HT1080 (cell line): ENCODE data around the gene PAOX. TPM values are rescaled to one million over a fixed set of nuclear protein-coding genes. Genes with fewer than 3 reads are reported as not detected.
"Not testable (repeated sequence)": the region's sequence is repeated elsewhere in the genome, so short reads cannot be mapped to it uniquely, and the experiment has no call there.

ENCODE experiments used
- DNase-seq: peaks from one replicate; pipeline ENCODE4 v3.0.0-alpha.2; 2015; ENCODE audit warnings: low read depth
- total RNA-seq: library from RNA; depleted of rRNA; stranded (reverse); fragments of >200 nt; shearing (Covaris generic); gene quantifications from 2 replicates; pipeline ENCODE4 v1.2.3, GENCODE V29; 2014

PAOX gene
- total RNA-seq, 1 experiment from 2014 or later: 0.43 TPM

DNA sequence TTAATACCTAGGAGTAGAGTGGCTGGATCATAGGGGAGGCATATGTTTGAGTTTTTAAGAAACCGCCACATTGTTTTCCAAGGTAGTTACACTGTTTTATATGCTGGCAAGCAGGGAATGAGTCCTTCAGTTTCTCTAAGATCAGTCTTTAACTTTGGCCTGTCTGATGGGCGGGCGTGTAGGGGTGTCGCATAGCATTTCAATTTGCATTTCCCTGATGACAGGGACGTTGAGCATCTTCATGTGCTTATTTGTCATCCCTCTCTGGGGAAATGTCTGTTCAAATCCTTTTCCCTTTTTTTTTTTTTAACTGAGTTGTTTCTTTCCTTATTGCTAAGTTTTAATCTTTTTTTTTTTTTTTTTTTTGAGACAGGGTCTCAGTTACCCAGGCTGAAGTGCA is 24.7 kb downstream of the PAOX start:
- no peak for DNase-seq

DNA sequence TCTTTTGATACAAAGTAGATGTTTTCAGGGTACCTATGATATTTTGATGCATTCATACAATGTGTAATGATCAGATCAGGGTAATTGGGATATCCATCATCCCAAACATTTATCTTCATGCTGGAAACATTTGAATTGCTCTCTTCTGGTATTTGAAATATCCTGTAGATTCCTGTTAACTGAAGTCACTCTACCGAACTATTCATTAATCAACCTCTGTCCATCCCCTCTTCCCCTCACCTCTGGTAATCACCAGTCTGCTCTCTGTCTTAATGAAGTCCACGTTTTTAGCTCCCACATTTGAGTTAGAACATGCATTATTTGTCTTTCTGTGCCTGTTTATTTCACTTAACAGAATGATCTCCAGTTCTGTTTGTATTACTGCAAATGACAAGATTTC is 26.2 kb downstream of the PAOX start:
- no peak for DNase-seq

DNA sequence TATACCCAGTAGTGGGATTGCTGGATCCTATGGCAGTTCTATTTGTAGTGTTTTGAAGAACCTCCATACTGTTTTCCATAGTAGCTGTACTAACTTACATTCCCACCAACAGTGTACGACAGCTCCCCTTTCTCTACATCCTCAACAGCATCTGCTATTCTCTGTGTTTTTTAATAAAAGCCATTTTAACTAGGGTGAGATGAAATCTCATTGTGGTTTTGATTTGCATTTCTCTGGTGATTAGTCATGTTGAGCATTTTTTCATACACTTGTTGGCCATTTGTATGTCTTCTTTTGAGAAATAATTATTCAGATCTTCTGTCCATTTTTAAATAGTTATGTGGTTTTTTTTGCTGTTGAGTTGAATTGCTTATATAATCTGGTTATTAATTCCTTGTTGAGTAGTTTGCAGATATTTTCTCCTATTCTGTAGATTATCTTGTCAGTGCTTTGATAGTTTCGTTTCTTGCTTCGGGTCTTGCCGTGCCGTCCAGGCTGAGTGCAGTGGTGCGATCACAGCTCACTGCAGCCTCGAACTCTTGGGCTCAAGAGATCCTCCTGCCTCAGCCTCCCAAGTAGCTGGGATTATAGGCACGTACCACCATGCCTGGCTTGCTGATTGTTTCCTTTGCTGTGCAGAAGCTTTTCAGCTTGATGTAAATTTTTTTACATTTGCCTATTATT is 26.9 kb downstream of the PAOX start:
- DNase-seq: no peak

DNA sequence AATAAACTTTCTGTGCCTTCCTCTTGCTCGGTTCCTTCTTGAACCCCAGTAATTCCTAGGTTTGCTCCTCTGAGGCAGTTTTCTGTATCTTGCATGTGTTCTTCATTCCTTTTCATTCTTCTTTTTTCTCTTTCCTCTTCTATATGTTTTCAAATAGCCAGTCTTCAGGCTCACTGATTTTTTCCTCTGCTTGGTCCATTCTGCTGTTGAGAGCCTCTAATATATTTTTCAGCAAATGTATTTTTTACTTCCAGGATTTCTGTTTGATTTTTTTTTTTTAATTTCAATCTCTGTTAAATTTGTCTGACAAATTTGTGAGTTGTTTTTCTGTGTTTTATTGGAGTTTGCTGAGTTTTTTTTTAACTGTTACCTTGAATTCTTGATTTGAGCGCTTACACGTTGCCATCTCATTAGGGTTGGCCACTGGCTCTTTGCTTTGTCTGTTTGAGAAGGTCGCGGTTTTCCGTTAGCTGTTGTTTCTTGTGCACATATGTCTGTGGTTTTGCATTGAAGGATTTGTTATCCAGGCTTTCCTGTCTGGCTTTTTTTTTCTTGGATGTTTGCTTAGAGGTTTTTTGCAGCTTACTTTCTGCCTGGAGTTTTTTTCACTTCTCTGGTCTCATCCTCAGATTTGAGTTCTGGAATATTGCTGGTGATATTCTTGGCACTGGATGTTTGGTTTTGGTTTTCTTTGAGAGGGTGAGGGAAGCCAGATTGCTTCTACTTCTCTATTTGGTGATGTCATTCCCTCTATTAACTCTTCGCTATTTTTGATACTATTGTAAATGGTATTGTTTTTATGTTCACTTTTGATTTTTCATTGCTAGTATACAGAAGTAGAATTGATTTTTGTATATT is 32.7 kb downstream of the PAOX start:
- peak; percentile 20 for DNase-seq

DNA sequence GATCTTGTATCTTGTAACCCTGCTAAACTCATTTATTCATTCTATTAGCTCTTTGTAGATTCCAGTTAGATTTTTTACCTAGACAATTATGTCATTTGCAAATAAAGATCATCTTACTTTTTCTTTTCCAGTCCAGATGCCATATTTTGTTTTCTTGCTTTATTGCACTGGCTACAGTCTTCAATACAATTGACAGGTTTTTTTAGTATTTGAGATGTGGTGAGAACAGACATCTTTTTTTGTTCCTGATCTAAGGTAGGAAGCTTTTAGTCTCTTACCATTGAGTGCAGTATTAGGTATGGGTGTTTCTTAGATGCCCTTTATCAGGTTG is 33.3 kb downstream of the PAOX start:
- DNase-seq: no peak

DNA sequence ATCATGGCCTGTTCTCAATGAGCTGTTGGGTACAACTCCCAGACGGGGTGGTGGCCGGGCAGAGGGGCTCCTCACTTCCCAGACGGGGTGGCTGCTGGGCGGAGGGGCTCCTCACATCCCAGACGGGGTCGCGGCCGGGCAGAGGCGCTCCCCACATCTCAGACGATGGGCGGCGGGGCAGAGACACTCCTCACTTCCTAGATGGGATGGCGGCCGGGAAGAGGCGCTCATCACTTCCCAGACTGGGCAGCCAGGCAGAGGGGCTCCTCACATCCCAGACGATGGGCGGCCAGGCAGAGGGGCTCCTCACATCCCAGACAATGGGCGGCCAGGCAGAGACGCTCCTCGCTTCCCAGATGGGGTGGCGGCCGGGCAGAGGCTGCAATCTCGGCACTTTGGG is 35.3 kb downstream of the PAOX start:
- not testable (repeated sequence) for DNase-seq

DNA sequence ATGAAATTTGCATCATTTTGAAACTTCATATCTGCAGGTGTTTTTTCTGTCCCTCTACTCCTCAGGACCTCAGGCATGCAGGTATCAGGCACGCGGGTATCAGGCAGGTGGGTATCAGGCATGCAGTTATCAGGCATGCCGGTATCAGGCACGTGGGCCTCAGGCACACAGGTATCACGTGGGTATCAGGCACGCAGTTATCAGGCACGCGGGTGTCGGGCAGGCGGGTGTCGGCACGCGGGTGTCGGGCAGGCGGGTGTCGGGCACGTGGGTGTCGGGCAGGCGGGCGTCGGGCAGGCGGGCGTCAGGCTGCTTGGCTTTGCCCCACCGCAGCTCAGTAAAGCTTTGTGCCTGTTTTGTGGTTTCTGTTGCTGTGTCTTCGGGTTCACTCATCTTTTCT is 36.7 kb downstream of the PAOX start:
- no peak for DNase-seq

DNA sequence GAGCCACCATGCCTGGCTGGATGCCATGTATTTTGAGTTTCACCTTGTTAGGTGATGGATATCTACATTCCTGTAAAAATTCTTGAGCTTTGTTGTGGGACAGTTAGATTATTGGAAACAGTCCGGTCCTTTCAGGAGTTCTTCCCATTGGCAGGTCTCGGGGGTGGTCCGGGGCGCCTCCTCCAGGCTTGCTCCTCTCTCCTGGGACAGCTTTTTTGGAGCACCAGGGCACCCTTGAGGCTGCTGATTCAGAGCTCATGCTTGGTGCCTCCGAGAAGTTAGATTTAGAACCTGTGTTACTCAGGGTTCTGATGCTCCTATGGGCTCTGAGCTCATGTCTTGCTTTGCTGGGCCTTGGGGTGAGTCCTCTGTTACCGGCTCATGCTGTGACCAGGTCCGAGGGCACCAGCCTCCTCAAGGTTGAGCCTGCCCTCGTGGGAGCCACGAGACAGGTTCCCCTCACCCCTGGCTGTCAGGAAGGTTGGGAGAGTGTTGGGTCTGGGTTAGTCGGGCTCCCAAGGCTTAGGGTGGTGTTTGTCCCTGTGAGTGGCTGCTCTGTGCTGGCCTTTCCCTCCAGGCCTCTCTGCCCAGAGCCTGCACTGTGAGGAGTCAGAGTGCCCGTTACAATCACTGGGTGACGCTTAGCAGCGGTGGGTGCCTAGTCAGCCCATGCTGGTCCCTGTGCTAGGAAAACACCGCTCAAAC is 39.4 kb downstream of the PAOX start:
- no peak for DNase-seq

DNA sequence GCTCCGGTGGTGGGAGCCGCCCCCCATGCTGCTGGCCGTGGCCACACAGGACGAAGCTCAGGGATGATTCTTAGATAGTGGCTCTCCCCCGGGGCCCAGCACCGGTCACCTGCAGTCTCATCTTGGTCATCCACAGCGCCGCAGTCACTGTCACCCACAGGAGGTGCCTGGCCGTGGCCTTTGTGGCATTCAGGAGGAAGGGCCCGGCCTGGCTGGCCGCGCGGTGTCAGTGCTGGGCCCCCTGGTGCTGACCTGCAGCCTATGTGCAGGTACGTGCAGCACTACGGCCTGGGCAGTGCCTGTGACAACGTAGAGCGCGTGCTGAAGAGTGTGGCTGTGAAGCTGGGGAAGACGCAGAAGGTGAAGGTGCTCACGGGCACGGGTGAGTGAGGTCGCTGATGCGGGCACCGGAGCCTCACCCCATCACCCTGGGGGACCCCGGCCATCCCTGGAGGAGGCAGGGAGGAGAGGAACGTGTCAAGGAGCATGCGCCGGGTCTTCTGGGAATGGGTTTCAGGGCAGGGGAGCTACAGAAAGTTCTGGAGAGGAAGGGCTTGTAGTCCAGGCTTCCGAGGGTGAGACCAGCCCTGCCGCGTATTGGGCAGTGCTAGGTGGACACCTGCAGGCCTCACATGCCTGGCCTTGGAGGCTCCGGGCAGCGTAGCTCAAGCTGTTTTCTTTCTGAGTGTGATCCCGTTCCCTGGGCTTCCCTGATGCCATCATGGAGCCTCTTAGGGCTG is 40.3 kb downstream of the PAOX start:
- no peak for DNase-seq

DNA sequence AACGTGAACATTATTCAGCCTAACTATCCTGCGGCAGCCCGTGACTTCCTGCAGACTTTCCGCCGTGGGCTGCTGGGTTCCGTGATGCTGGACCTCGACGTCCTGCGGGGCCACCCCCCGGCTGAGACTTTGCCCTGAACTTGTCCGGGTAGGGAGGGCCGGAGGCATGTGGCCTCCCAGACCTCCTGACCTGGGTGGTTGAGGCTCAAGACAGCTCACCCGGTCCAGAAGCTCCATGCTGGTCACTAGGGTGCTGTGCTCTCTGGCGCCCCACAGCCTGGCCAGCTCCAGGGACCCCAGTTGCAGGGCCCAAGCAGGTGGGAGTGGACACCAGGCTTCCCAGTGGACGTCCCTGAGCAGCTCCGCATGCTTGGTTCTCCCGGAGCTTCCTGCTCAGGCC is 41.0 kb downstream of the PAOX start:
- DNase-seq: no peak

DNA sequence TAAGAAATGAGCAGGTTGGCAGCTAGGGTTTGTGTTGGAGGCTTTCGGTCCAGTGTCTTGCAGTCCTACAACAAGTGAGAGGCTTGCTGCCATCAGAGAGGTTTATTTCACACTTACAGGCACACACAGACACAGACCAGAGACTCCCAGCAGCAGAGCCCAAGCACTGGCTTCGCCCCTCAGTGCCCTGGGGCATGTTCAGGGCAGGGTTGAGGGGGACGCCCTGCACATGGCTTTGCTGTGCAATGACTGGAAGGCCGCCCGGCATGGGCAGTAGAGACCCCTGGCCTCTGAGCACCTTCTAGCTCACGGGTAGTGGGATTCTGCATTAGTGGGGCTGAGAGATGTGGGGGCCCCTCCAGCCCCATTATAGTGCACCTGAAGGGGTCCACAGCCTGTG is 41.5 kb downstream of the PAOX start:
- DNase-seq: no peak

DNA sequence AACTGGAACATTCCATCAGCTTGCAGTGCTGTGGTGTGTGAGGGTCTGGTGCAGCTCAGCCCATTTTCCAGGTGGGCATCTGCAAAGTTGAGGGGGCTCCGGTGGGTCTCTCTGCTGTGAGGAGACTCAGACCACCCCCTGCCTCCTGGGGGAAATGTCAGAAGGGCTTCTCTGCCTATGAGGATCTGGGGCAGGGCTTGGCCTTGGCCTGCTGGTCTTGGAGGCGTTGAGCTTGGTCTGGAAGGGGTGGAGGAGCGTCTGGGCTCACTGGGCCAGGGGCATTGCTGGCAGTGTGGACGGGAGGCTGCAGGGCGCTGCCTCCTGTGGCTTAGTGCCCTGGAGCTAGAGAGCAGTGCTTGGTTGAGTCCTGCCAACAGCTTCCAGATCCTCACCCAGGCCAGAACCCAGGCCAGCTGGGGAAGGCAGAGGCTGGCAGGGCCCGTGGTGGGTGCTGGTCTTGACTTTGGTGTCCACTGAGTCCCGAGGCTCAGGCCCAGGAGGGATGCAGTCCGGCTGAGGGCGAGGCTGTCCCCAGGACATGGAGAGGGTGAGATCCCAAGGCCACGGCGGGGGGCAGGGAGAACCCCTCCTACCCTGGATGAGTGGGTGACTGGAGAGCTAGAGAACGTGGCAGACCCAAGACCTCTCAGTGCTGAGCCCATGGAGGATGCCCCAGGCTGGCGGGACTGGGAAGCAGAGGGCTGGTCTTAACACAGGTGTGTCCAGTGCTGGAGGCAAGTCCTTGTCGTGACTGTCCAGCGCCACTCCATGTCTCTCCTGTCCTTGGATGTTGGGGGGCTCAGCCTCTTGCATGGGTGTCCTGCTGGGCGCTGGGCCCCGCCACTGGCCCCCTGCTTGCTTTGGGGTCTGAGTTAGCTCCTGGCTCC is 42.5 kb downstream of the PAOX start:
- no peak for DNase-seq

DNA sequence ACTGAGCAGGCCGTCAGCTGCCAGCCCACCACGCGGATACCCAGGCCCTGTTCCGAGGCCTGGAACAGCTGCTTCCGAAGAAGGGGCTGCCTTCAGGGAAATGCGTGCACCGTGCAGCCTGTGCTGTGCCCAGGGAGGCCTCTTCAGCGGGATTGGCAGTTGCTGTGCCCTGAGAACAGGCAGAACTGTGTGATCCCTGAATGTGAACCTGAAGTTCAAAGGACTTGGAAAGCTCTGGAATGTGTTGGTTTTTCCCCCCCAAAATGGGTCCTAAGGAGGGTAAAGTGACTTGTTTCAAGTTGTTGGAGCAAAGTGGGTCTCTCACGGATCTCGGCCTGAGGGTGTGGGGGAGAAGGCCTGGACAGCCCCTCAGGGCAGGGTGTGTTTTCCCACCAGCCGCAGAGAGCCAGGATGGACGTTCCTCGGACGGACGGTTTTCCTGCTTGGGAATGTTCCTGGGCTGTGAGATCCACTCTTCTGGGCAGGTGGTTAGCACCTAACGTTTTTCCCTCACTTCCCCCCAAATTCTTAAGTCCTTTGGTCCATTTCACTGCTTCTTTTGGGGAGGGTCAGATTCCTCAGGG is 43.3 kb downstream of the PAOX start:
- no peak for DNase-seq

DNA sequence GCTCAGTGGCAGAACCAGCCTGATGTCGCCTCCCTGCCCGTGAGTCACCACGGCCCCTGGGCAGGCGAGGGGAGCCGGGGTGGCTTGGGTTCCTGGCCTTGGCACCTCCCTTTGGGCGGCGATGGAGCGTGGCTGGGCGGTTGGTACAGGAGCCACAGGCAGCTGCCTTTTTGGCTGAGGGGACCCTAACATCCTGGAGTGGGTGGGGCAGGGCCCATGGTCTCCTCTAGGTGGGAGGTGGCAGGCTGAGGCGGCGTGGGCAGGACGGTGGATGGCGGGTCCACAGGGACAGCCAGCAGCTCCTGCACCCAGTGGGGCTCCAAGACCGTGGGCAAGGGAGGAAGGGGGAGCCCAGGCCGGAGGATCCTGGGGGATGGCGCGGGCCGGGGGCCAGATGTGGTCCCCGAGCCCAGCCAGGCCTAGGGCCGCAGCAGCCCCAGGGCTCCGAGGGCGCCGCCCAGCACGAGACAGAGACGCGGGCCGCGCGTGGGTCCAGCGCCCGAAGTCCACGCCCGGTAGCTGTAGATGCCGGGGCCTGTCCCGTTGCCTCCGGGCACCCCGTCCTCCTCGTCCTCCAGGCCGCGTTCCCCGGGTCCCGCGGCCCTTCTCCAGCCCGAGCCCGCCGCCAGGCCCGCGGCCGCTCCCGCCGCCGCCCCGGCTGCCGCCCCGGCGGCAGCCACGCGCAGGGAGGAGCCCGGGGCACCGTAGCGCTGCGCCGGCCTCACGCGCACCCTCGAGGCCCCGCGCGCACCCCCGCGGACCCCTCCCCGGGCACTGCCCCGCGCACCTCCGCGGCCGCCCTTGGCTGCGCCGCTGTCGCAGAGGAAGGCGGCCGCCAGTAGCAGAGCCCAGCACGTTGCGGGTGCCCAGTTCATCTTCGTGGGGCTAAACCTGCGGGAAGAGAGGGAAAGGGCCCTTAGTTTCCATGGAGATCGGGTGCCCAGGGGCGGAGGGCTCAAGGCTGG is 44.0 kb downstream of the PAOX start:
- no peak for DNase-seq

DNA sequence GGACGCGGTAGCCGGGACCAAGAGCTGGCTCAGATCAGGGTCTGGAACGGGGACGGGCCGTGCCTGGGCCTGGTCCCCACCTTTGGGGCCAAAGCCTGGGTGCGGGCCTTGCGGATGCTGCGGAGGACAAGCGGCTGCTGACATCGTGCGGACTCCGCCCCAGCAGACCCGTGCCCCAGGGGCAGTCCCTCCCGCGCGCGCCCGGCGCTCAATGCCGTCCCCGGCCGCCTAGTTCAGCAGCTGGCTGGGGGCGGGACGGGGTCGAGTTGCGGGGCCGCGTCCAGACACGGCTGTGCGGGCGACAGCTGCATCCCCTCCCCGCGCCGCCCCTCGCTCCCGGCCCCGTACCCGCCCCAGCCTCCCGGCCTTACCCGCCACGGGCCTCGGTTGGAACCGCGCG is 45.0 kb downstream of the PAOX start:
- DNase-seq: not testable (repeated sequence)

DNA sequence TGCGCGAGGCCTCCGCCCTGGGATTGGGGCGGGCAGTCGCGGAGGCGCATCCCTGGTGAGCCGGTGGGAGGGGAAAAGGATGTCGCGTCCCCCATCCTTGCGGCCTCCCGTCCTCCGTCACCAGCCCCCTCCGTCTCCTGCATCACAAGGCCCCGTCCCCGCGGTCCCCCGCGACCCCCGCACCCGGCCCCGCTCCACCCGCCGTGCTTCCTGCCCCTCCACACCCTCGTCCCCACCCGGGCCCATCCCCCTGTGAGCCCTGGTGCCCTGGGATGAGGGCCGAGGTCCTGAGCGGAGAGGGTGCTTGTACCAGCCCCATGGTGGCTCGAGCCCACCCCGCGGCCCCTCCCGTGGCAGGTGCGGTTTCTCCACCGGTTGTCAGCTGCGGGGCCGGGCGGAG is 45.5 kb downstream of the PAOX start, which contains the start of gene SPRN:
TSS of gene SPRN (minus strand) at position 25 of the 400 bp plus-strand sequence. CDS start 944 bp downstream, outside the sequence.
- DNase-seq: not testable (repeated sequence)

DNA sequence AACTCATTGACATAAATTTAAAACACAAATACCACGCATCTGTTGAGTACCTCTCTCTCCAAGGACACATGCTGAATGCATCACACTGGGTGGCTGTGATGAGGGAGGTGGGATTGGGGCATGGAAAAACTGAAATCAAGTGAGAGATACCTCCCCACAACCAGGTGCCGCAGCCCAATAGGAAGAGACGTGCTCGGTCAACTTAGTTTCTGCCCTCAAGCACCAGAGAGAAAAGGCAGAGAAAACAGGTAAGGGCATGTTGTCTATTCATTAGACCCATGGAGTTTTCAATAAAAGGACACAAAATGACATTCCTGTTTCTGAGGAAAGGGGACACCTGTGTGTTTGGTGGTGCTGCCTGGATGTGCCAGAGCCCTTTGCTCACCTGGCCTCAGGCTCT is 50.5 kb downstream of the PAOX start:
- not testable (repeated sequence) for DNase-seq

DNA sequence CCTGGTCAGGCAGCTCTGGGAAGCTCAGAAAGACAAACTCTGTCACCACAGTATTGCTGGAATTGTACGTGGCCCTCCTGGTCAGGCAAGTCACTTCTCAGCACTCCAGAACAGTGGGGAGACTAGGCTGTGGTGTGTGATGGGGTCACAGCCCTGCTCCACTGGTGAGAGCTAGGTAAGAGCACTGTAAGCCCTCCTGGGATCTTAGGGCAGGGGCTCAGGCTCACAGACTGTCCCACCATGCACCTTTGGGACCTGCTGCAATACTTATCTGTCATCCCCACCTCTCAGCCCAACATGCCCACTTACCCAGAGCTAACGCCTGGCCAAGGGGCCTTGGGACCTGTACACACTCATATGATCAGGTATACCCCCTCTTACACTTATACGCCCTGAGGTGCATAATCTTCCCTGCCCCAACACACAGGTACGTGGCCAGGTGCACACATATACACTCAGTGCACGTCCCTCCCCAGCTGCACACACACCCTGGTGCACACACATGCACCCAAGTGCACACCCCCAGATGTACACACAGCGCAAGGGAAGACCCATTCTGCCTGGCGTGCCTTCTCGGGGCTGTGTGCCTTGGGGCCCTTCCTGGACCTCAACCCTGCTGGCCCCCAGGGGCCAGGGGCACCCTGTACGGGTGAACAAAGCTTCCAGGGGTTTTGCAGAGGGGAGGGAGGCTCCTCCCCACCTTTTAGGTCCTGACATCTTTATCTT is 53.0 kb downstream of the PAOX start:
- not testable (repeated sequence) for DNase-seq
